K562 (cell line): Measurements from ENCODE around the gene DNASE1L1. TPM values are rescaled to one million over a fixed set of nuclear protein-coding genes. Genes with fewer than 3 reads are reported as not detected.
A peak's percentile ranks its signal among the peaks of the same experiment; 100 is the strongest.

ENCODE experiments used
- DDX20 ChIP-seq: fragments of 450-650 bp; IDR thresholded peaks from 2 replicates; pipeline ENCODE4 v1.6.1; 2016; ENCODE audit warnings: missing genetic modification characterization, low read depth, mild to moderate bottlenecking, missing compliant biosample characterization, moderate library complexity
- EP400 ChIP-seq: fragments of 450-650 bp; IDR thresholded peaks from 2 replicates; pipeline ENCODE4 v1.6.1; 2017; ENCODE audit warnings: antibody characterized with exemption, mild to moderate bottlenecking, moderate library complexity
- GABPB1 ChIP-seq: sonication (generic); formaldehyde crosslinking; IDR thresholded peaks from 2 replicates; pipeline ENCODE4 v1.8.0; 2022; ENCODE audit warnings: mild to moderate bottlenecking, missing genetic modification reagents
- ILK ChIP-seq: fragments of 450-650 bp; IDR thresholded peaks from 2 replicates; pipeline ENCODE4 v1.6.1; 2016; ENCODE audit warnings: missing genetic modification characterization, low read depth, mild to moderate bottlenecking, missing compliant biosample characterization, moderate library complexity, borderline replicate concordance
- KDM4B ChIP-seq, 2 experiments: fragments of 450-650 bp in 1 of 2; sonication (generic) in 1 of 2; IDR thresholded peaks; 2 replicates each; pipeline ENCODE4 v1.6.1; 2016 to 2017; ENCODE audit warnings: borderline replicate concordance in 2 of 2, antibody characterized with exemption in 1 of 2, low read depth in 1 of 2, mild to moderate bottlenecking in 1 of 2
- POLR2AphosphoS5 ChIP-seq: IDR thresholded peaks from 2 replicates; pipeline ENCODE4 v1.6.1; 2011; ENCODE audit warnings: mild to moderate bottlenecking, low read depth, low read length, moderate library complexity; ENCODE audit not compliant: control insufficient read depth, insufficient read depth
- SMARCA4 ChIP-seq: fragments of 450-650 bp; IDR thresholded peaks from 2 replicates; pipeline ENCODE4 v1.6.1; 2016
- ZBTB7A ChIP-seq: IDR thresholded peaks from 2 replicates; pipeline ENCODE4 v1.6.1; 2011; ENCODE audit warnings: low read depth, mild to moderate bottlenecking, low read length, moderate library complexity, borderline replicate concordance; ENCODE audit not compliant: control insufficient read depth
- ZNF3 ChIP-seq: fragments of 250-450 bp; sonication (Bioruptor Pico); IDR thresholded peaks from 2 replicates; pipeline ENCODE4 v1.5.0; 2021; ENCODE audit warnings: mild to moderate bottlenecking, moderate library complexity
- polyA plus RNA-seq, 8 experiments: library from polyadenylated mRNA; depleted of rRNA in 4 of 8; stranded (reverse) in 5 of 8; unstranded in 3 of 8; fragments of >200 nt; fragmentation: Nextera tagmentation in 2 of 8; fragmentation: Illumina TruSeq in 1 of 8; extraction: Ambion mirVana in 2 of 8; extraction: Trizol in 1 of 8; gene quantifications; 2 replicates each; pipeline versions ENCODE4 v1.2.1 to v1.2.3, GENCODE V29; 2011 to 2014; ENCODE audit warnings: inconsistent platforms in 1 of 8, missing spikeins in 1 of 8
- total RNA-seq, 7 experiments: library from RNA; depleted of rRNA in 6 of 7; stranded (reverse); fragments of >200 nt in 6 of 7; fragmentation: Illumina TruSeq in 2 of 7; extraction: Trizol in 2 of 7; gene quantifications; 2 replicates each; pipeline versions ENCODE4 v1.2.1 to v1.2.3, GENCODE V29; 2011 to 2021; ENCODE audit warnings: low replicate concordance in 1 of 7
- TF ChIP-seq, protein P1 (sequence below): fragments of 450-650 bp; IDR thresholded peaks from 2 replicates; pipeline ENCODE4 v1.6.1; 2017; ENCODE audit warnings: antibody characterized with exemption, mild to moderate bottlenecking
- TF ChIP-seq, protein P2 (sequence below): conservative IDR thresholded peaks from 2 replicates; pipeline ENCODE4 v1.6.1; 2011; ENCODE audit warnings: low read depth, mild to moderate bottlenecking, low read length; ENCODE audit not compliant: control insufficient read depth

Gene DNASE1L1
- total and polyA plus RNA-seq, 9 of the 15 experiments (the other 6 are each of a cell fraction or from before 2014, with no cell fraction given) = 0.73 to 12.6 (median 7.9) TPM

- TF ChIP-seq, protein P1, sequence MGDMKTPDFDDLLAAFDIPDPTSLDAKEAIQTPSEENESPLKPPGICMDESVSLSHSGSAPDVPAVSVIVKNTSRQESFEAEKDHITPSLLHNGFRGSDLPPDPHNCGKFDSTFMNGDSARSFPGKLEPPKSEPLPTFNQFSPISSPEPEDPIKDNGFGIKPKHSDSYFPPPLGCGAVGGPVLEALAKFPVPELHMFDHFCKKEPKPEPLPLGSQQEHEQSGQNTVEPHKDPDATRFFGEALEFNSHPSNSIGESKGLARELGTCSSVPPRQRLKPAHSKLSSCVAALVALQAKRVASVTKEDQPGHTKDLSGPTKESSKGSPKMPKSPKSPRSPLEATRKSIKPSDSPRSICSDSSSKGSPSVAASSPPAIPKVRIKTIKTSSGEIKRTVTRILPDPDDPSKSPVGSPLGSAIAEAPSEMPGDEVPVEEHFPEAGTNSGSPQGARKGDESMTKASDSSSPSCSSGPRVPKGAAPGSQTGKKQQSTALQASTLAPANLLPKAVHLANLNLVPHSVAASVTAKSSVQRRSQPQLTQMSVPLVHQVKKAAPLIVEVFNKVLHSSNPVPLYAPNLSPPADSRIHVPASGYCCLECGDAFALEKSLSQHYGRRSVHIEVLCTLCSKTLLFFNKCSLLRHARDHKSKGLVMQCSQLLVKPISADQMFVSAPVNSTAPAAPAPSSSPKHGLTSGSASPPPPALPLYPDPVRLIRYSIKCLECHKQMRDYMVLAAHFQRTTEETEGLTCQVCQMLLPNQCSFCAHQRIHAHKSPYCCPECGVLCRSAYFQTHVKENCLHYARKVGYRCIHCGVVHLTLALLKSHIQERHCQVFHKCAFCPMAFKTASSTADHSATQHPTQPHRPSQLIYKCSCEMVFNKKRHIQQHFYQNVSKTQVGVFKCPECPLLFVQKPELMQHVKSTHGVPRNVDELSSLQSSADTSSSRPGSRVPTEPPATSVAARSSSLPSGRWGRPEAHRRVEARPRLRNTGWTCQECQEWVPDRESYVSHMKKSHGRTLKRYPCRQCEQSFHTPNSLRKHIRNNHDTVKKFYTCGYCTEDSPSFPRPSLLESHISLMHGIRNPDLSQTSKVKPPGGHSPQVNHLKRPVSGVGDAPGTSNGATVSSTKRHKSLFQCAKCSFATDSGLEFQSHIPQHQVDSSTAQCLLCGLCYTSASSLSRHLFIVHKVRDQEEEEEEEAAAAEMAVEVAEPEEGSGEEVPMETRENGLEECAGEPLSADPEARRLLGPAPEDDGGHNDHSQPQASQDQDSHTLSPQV = 0 out of 2 replicates have a peak, but pooled peaks have one; percentile 30
- TF ChIP-seq POLR2AphosphoS5 = peak; percentile 31; the same call in 1 of the 2 replicates
- TF ChIP-seq ZNF3 = no peak
- peak; percentile 60 for TF ChIP-seq EP400
- peak; percentile 45; the same call in 1 of the 2 replicates for TF ChIP-seq SMARCA4
- TF ChIP-seq, protein P2, sequence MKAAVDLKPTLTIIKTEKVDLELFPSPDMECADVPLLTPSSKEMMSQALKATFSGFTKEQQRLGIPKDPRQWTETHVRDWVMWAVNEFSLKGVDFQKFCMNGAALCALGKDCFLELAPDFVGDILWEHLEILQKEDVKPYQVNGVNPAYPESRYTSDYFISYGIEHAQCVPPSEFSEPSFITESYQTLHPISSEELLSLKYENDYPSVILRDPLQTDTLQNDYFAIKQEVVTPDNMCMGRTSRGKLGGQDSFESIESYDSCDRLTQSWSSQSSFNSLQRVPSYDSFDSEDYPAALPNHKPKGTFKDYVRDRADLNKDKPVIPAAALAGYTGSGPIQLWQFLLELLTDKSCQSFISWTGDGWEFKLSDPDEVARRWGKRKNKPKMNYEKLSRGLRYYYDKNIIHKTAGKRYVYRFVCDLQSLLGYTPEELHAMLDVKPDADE = peak; percentile 81
- peak in 1 of 2 experiments; percentile 96; a peak in 2 of 4 replicates for TF ChIP-seq KDM4B (IDR thresholded peaks at IDR 0.05; ENCODE audit: borderline replicate concordance in 2 of 2, low read depth in 1 of 2)
- TF ChIP-seq ZBTB7A = peak; percentile 91
- no peak for TF ChIP-seq DDX20 (tag)
- peak; percentile 69; the same call in 1 of the 2 replicates for TF ChIP-seq GABPB1 (CRISPR knock-in tag)
- TF ChIP-seq ILK = no peak
These were observed 39.4 kb downstream of the DNASE1L1 start (continued) for GRCh38 chrX:154369449-154370299.
